Measurements from ENCODE around the gene MAP3K4.

The MAP3K4 gene

GRCh38 chr6:161048641-161049040 lies 57.1 kb downstream of the MAP3K4 start:
- no peak overlapping the region for H3K9ac ChIP-seq (ENCODE audit: low read length)
- no peaks in the 10 kb centered on the region for H3K27me3 ChIP-seq (ENCODE audit: control insufficient read depth, insufficient read depth, low read length)
- H3K4me3 ChIP-seq (ENCODE audit: low read depth, low read length): no peak overlapping the region
- peaks cover 18% of the 10 kb centered on the region for H3K36me3 ChIP-seq (ENCODE audit: control insufficient read depth, insufficient read depth, low read length)
- no peaks in the 10 kb centered on the region for H3K4me1 ChIP-seq (ENCODE audit: control insufficient read depth, insufficient read depth, low read length)
- no peaks in the 10 kb centered on the region for H3K9me3 ChIP-seq (ENCODE audit: control insufficient read depth, insufficient read depth, low read depth, low read length)
- no peak overlapping the region for H3K27ac ChIP-seq (ENCODE audit: low read depth, low read length)

GRCh38 chr6:161050134-161050765 lies 58.7 kb downstream of the MAP3K4 start:
- Histone ChIP-seq H3K36me3 (ENCODE audit: control insufficient read depth, insufficient read depth, low read length) (peaks cover 18% of the 10 kb centered on the region), H3K4me3 (ENCODE audit: low read depth, low read length) (no peak overlapping the region), H3K27me3 (ENCODE audit: control insufficient read depth, insufficient read depth, low read length) (no peaks in the 10 kb centered on the region), H3K4me1 (ENCODE audit: control insufficient read depth, insufficient read depth, low read length) (no peaks in the 10 kb centered on the region), H3K9me3 (ENCODE audit: control insufficient read depth, insufficient read depth, low read depth, low read length) (no peaks in the 10 kb centered on the region), H3K9ac (ENCODE audit: low read length) (no peak overlapping the region), H3K27ac (ENCODE audit: low read depth, low read length) (no peak overlapping the region)

- H3K4me3 ChIP-seq (ENCODE audit: low read depth, low read length): no peak overlapping the region
- H3K9ac ChIP-seq (ENCODE audit: low read length): no peak overlapping the region
- no peaks in the 10 kb centered on the region for H3K27me3 ChIP-seq (ENCODE audit: control insufficient read depth, insufficient read depth, low read length)
- peaks cover 18% of the 10 kb centered on the region for H3K36me3 ChIP-seq (ENCODE audit: control insufficient read depth, insufficient read depth, low read length)
- no peak overlapping the region for H3K27ac ChIP-seq (ENCODE audit: low read depth, low read length)
- peaks cover 6% of the 10 kb centered on the region for H3K4me1 ChIP-seq (ENCODE audit: control insufficient read depth, insufficient read depth, low read length)
- H3K9me3 ChIP-seq (ENCODE audit: control insufficient read depth, insufficient read depth, low read depth, low read length): no peaks in the 10 kb centered on the region
These were observed 61.5 kb downstream of the MAP3K4 start for GRCh38 chr6:161053103-161053502.

- Histone ChIP-seq H3K9ac (ENCODE audit: low read length) (no peak overlapping the region), H3K4me1 (ENCODE audit: control insufficient read depth, insufficient read depth, low read length) (peaks cover 6% of the 10 kb centered on the region), H3K9me3 (ENCODE audit: control insufficient read depth, insufficient read depth, low read depth, low read length) (no peaks in the 10 kb centered on the region), H3K36me3 (ENCODE audit: control insufficient read depth, insufficient read depth, low read length) (peaks cover 3% of the 10 kb centered on the region), H3K27ac (ENCODE audit: low read depth, low read length) (no peak overlapping the region), H3K27me3 (ENCODE audit: control insufficient read depth, insufficient read depth, low read length) (no peaks in the 10 kb centered on the region), H3K4me3 (ENCODE audit: low read depth, low read length) (no peak overlapping the region)
These were observed 63.3 kb downstream of the MAP3K4 start for GRCh38 chr6:161054876-161055275.

GRCh38 chr6:161056451-161056850 lies 64.9 kb downstream of the MAP3K4 start:
- Histone ChIP-seq H3K27me3 (ENCODE audit: control insufficient read depth, insufficient read depth, low read length) (no peaks in the 10 kb centered on the region), H3K27ac (ENCODE audit: low read depth, low read length) (peak overlapping the region; percentile 60; the same call in 1 of the 2 replicates), H3K9me3 (ENCODE audit: control insufficient read depth, insufficient read depth, low read depth, low read length) (0 out of 2 replicates have a peak, but pooled peaks cover 1% of the 10 kb centered on the region), H3K4me1 (ENCODE audit: control insufficient read depth, insufficient read depth, low read length) (peaks cover 6% of the 10 kb centered on the region), H3K9ac (ENCODE audit: low read length) (no peak overlapping the region), H3K36me3 (ENCODE audit: control insufficient read depth, insufficient read depth, low read length) (no peaks in the 10 kb centered on the region; the same call in 1 of the 2 replicates), H3K4me3 (ENCODE audit: low read depth, low read length) (no peak overlapping the region)

- no peaks in the 10 kb centered on the region; the same call in 1 of the 2 replicates for H3K36me3 ChIP-seq (ENCODE audit: control insufficient read depth, insufficient read depth, low read length)
- H3K9me3 ChIP-seq (ENCODE audit: control insufficient read depth, insufficient read depth, low read depth, low read length): 0 out of 2 replicates have a peak, but pooled peaks cover 2% of the 10 kb centered on the region
- peaks cover 6% of the 10 kb centered on the region for H3K4me1 ChIP-seq (ENCODE audit: control insufficient read depth, insufficient read depth, low read length)
- H3K27ac ChIP-seq (ENCODE audit: low read depth, low read length): no peak overlapping the region
- H3K27me3 ChIP-seq (ENCODE audit: control insufficient read depth, insufficient read depth, low read length): no peaks in the 10 kb centered on the region
- no peak overlapping the region for H3K4me3 ChIP-seq (ENCODE audit: low read depth, low read length)
- H3K9ac ChIP-seq (ENCODE audit: low read length): no peak overlapping the region
These were observed 65.8 kb downstream of the MAP3K4 start for GRCh38 chr6:161057103-161058091.

- 0 out of 2 replicates have a peak, but pooled peaks cover 2% of the 10 kb centered on the region for H3K9me3 ChIP-seq (ENCODE audit: control insufficient read depth, insufficient read depth, low read depth, low read length)
- H3K4me3 ChIP-seq (ENCODE audit: low read depth, low read length): no peak overlapping the region
- peaks cover 6% of the 10 kb centered on the region for H3K4me1 ChIP-seq (ENCODE audit: control insufficient read depth, insufficient read depth, low read length)
- no peak overlapping the region for H3K9ac ChIP-seq (ENCODE audit: low read length)
- no peak overlapping the region for H3K27ac ChIP-seq (ENCODE audit: low read depth, low read length)
- H3K27me3 ChIP-seq (ENCODE audit: control insufficient read depth, insufficient read depth, low read length): no peaks in the 10 kb centered on the region
- H3K36me3 ChIP-seq (ENCODE audit: control insufficient read depth, insufficient read depth, low read length): no peaks in the 10 kb centered on the region; the same call in 1 of the 2 replicates
These were observed 67.2 kb downstream of the MAP3K4 start for GRCh38 chr6:161058741-161059140.

GRCh38 chr6:161061576-161061975 lies 70.0 kb downstream of the MAP3K4 start:
- Histone ChIP-seq H3K4me1 (ENCODE audit: control insufficient read depth, insufficient read depth, low read length) (peaks cover 2% of the 10 kb centered on the region), H3K4me3 (ENCODE audit: low read depth, low read length) (no peak overlapping the region), H3K36me3 (ENCODE audit: control insufficient read depth, insufficient read depth, low read length) (peaks cover 6% of the 10 kb centered on the region; the same call in 1 of the 2 replicates)

GRCh38 chr6:161064915-161065314 lies 73.3 kb downstream of the MAP3K4 start:
- no peak overlapping the region for H3K27ac ChIP-seq (ENCODE audit: low read depth, low read length)

More at GRCh38 chr6:161061576-161061975, 70.0 kb downstream of the MAP3K4 start:
- Histone ChIP-seq H3K9me3 (ENCODE audit: control insufficient read depth, insufficient read depth, low read depth, low read length) (0 out of 2 replicates have a peak, but pooled peaks cover 2% of the 10 kb centered on the region), H3K27ac (ENCODE audit: low read depth, low read length) (no peak overlapping the region), H3K27me3 (ENCODE audit: control insufficient read depth, insufficient read depth, low read length) (no peaks in the 10 kb centered on the region), H3K9ac (ENCODE audit: low read length) (no peak overlapping the region)

GRCh38 chr6:161066511-161066910 lies 74.9 kb downstream of the MAP3K4 start:
- Histone ChIP-seq H3K9me3 (ENCODE audit: control insufficient read depth, insufficient read depth, low read depth, low read length) (0 out of 2 replicates have a peak, but pooled peaks cover under 1% of the 10 kb centered on the region), H3K4me3 (ENCODE audit: low read depth, low read length) (no peak overlapping the region), H3K4me1 (ENCODE audit: control insufficient read depth, insufficient read depth, low read length) (no peaks in the 10 kb centered on the region; the same call in 1 of the 2 replicates), H3K27me3 (ENCODE audit: control insufficient read depth, insufficient read depth, low read length) (no peaks in the 10 kb centered on the region), H3K27ac (ENCODE audit: low read depth, low read length) (no peak overlapping the region), H3K9ac (ENCODE audit: low read length) (no peak overlapping the region), H3K36me3 (ENCODE audit: control insufficient read depth, insufficient read depth, low read length) (peaks cover 13% of the 10 kb centered on the region)

More at GRCh38 chr6:161064915-161065314, 73.3 kb downstream of the MAP3K4 start:
- H3K9me3 ChIP-seq (ENCODE audit: control insufficient read depth, insufficient read depth, low read depth, low read length): 0 out of 2 replicates have a peak, but pooled peaks cover 2% of the 10 kb centered on the region
- peaks cover 6% of the 10 kb centered on the region; the same call in 1 of the 2 replicates for H3K36me3 ChIP-seq (ENCODE audit: control insufficient read depth, insufficient read depth, low read length)
- no peaks in the 10 kb centered on the region for H3K27me3 ChIP-seq (ENCODE audit: control insufficient read depth, insufficient read depth, low read length)
- H3K4me1 ChIP-seq (ENCODE audit: control insufficient read depth, insufficient read depth, low read length): no peaks in the 10 kb centered on the region; the same call in 1 of the 2 replicates
- no peak overlapping the region for H3K4me3 ChIP-seq (ENCODE audit: low read depth, low read length)
- H3K9ac ChIP-seq (ENCODE audit: low read length): no peak overlapping the region
